Kidney (tissue), 14 donors: Measurements from ENCODE around the gene RBBP8NL. TPM values are rescaled to one million over a fixed set of nuclear protein-coding genes. Genes with fewer than 3 reads are reported as not detected.

Source experiments
- DNase-seq, 5 donors: peaks; one replicate each; pipeline ENCODE4 v3.0.0-alpha.2; 2013 to 2020
- FAIRE-seq: peaks from 2 replicates; lab custom pipeline; 2012; peaks lifted over from hg19 to GRCh38; lab: Jason Lieb, UNC
- H3K27ac ChIP-seq, 2 donors: one replicate each; pipeline ENCODE4 v1.7.0; 2013; ENCODE audit warnings: low read depth in 2 of 2, low read length in 2 of 2, inconsistent platforms in 1 of 2
- H3K27me3 ChIP-seq: one replicate; pipeline ENCODE4 v1.7.1; 2013; ENCODE audit warnings: low read length, inconsistent platforms; ENCODE audit not compliant: control insufficient read depth, insufficient read depth
- H3K36me3 ChIP-seq, 3 donors: one replicate each; pipeline versions ENCODE4 v1.7.0 to v1.7.1; 2013; ENCODE audit warnings: low read length in 3 of 3, control low read depth in 1 of 3, inconsistent platforms in 1 of 3; ENCODE audit not compliant: insufficient read depth in 3 of 3, control insufficient read depth in 2 of 3
- H3K4me1 ChIP-seq, 3 donors: one replicate each; pipeline versions ENCODE4 v1.7.0 to v1.7.1; 2013; ENCODE audit warnings: low read length in 3 of 3, inconsistent platforms in 1 of 3, low read depth in 1 of 3; ENCODE audit not compliant: control insufficient read depth in 2 of 3, insufficient read depth in 2 of 3
- H3K4me3 ChIP-seq, 3 donors: one replicate each; pipeline versions ENCODE4 v1.7.0 to v1.8.1; 2013; ENCODE audit warnings: low read length in 3 of 3, control low read depth in 1 of 3, inconsistent platforms in 1 of 3
- H3K9ac ChIP-seq, 3 donors: one replicate each; pipeline versions ENCODE4 v1.7.0 to v1.7.1; 2013; ENCODE audit warnings: low read length in 3 of 3, control low read depth in 1 of 3, inconsistent platforms in 1 of 3
- H3K9me3 ChIP-seq, 3 donors: one replicate each; pipeline versions ENCODE4 v1.7.0 to v1.7.1; 2013; ENCODE audit warnings: low read length in 3 of 3, control low read depth in 1 of 3, inconsistent platforms in 1 of 3; ENCODE audit not compliant: control insufficient read depth in 2 of 3, insufficient read depth in 1 of 3
- intact Hi-C: fragments of 100-400 bp; cut with DNase I; formaldehyde crosslinking; loops from one replicate; pipeline ENCODE4 v1.11.1; 2022
- polyA plus RNA-seq: library from polyadenylated mRNA; stranded (reverse); fragments of 350-450 nt; fragmentation: Illumina TruSeq; extraction: RNeasy Lipid Tissue Mini Kit (QIAGEN cat#74804); gene quantifications from one replicate; pipeline ENCODE4 v1.2.3, GENCODE V29; 2014; ENCODE audit warnings: low read depth, low replicate concordance; ENCODE audit not compliant: insufficient read depth
- total RNA-seq: library from RNA; stranded (reverse); fragmentation: NEBNext Ultra II Directional; extraction: Animal tissue kit (Norgen Biotek cat#: 25700); gene quantifications from one replicate; pipeline ENCODE4 v1.2.1, GENCODE V29; 2021
- TF ChIP-seq, protein P1 (sequence below): IDR thresholded peaks from 3 replicates; pipeline ENCODE4 v1.5.1; 2012; ENCODE audit warnings: mild to moderate bottlenecking, moderate library complexity, borderline replicate concordance; ENCODE audit not compliant: insufficient read depth; ENCODE audit errors: extremely low read depth
- donor health status: control.
- donor health status: control.
- donor health status: control.
- donor health status: control.
- donor health status: control.
- donor health status: DM: yes; HTN: yes; CAD: no.
- donor health status: Normal renal cell carcinoma (clear cell type).

The RBBP8NL gene
- total and polyA plus RNA-seq, 2 donors from 2014 or later, result 0.13 to 1.5 TPM

DNA sequence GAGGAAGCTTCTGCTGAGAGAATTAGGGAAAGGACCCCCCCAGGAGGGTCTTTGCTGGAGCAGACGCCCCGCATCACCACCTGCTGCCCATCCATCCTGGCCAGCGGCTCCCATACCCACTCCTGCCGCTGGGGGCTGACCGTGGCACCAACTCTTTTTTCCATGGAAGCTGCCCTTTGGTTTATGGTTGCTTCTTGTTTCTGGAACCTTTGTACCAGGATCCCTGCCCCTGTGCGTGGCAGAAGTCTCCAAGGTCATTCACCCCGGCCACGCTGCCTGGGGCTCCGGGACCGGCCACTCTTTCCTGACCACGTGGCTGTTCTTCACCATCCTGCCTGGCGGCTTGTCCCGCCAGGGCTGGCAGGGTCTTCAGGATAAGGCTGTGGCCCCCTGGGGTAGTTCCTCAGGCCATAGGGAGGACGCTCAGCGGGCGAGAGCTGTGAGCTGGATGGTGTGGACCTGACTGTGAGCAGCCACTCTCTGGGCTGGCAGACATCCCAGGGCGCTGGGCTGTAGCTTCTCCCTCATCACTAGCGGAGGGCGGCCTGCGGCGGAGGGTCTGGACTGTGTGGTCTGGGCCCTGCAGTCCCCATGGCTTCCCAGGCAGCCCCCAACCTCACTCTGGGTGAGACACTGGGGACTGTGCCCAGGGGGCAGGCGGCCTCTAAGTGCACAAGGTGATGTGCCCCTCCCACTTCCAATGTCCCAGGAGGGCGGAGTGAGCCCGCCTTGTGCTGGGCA, 22.8 kb upstream of the RBBP8NL start:
- TF ChIP-seq, protein P1, sequence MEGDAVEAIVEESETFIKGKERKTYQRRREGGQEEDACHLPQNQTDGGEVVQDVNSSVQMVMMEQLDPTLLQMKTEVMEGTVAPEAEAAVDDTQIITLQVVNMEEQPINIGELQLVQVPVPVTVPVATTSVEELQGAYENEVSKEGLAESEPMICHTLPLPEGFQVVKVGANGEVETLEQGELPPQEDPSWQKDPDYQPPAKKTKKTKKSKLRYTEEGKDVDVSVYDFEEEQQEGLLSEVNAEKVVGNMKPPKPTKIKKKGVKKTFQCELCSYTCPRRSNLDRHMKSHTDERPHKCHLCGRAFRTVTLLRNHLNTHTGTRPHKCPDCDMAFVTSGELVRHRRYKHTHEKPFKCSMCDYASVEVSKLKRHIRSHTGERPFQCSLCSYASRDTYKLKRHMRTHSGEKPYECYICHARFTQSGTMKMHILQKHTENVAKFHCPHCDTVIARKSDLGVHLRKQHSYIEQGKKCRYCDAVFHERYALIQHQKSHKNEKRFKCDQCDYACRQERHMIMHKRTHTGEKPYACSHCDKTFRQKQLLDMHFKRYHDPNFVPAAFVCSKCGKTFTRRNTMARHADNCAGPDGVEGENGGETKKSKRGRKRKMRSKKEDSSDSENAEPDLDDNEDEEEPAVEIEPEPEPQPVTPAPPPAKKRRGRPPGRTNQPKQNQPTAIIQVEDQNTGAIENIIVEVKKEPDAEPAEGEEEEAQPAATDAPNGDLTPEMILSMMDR, result no peak
- intact Hi-C loops, result no loop called here
- Histone ChIP-seq H3K36me3 (no peaks in the 10 kb centered on the region), H3K27ac (no peak overlapping the region), H3K9me3 (no peaks in the 10 kb centered on the region), H3K9ac (no peak overlapping the region), H3K27me3 (no peaks in the 10 kb centered on the region), H3K4me3 (no peak overlapping the region), H3K4me1 (peaks cover 0 to 9% (median 0%) of the 10 kb centered on the region in 3 donors)
- DNase-seq, result peak in 3 of 5 donors; percentile 54 to 66 (median 56)
- FAIRE-seq, result no peak

DNA sequence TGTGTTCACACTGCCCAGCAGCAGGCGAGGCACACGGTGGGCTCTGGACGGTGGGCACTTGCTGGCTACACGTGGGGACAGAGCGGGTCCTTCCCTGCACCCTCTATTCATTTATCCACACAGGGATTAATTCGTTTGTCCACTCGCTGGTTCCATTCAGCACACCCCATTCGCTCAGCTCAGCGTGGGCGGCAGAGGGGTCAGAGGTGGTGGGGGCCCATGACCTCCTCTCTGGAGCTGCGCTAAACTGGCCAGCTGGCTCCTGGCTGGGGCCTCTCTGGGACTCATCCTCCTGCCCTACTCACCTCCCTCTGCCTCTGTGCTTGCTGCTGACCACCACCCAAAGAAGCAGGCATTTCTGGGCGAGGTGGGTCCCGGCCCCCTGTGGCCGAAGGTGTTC, 21.4 kb upstream of the RBBP8NL start:
- intact Hi-C loops, result no loop called here
- no peaks in the 10 kb centered on the region for H3K9me3 ChIP-seq
- no peak for DNase-seq
- TF ChIP-seq, protein P1, result no peak
- no peaks in the 10 kb centered on the region for H3K36me3 ChIP-seq
- no peak overlapping the region for H3K27ac ChIP-seq
- H3K9ac ChIP-seq, result no peak overlapping the region
- peaks cover 0 to 6% (median 0%) of the 10 kb centered on the region in 3 donors for H3K4me1 ChIP-seq
- H3K4me3 ChIP-seq, result no peak overlapping the region
- no peaks in the 10 kb centered on the region for H3K27me3 ChIP-seq
- FAIRE-seq, result no peak

GRCh38 chr20:62448038-62448437, 20.7 kb upstream of the RBBP8NL start:
- FAIRE-seq, result no peak
- Histone ChIP-seq H3K27me3 (no peaks in the 10 kb centered on the region), H3K4me3 (no peak overlapping the region)

More at GRCh38 chr20:62448038-62448437, 20.7 kb upstream of the RBBP8NL start:
- Histone ChIP-seq H3K36me3 (no peaks in the 10 kb centered on the region), H3K4me1 (peaks cover 0 to 4% (median 0%) of the 10 kb centered on the region in 3 donors), H3K9ac (no peak overlapping the region), H3K27ac (no peak overlapping the region), H3K9me3 (no peaks in the 10 kb centered on the region)
- intact Hi-C loops, result no loop called here
- TF ChIP-seq, protein P1, result no peak
- DNase-seq, result no peak
